ENCODE data around the gene IL17RD.

DNA sequence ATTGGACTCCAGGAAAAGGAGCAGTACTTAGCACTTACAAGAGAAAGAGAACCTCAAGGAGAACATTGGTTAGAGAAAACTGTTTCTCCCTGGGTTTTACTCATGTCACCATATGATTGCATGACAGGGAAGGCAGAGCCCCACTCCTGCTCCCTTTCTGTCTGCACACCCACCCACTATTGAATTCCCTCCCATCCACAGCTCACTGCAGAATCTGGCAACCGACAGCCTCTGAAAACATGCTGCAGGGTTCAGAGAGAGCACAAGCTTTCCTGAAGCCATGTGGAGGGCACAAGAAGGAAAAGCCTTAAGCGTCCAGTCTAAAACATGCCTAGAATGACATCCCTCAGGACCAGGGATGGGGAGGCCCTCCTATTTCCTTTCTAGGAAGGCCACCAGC, 3.0 kb upstream of the IL17RD start:
- TF ChIP-seq, protein P1, sequence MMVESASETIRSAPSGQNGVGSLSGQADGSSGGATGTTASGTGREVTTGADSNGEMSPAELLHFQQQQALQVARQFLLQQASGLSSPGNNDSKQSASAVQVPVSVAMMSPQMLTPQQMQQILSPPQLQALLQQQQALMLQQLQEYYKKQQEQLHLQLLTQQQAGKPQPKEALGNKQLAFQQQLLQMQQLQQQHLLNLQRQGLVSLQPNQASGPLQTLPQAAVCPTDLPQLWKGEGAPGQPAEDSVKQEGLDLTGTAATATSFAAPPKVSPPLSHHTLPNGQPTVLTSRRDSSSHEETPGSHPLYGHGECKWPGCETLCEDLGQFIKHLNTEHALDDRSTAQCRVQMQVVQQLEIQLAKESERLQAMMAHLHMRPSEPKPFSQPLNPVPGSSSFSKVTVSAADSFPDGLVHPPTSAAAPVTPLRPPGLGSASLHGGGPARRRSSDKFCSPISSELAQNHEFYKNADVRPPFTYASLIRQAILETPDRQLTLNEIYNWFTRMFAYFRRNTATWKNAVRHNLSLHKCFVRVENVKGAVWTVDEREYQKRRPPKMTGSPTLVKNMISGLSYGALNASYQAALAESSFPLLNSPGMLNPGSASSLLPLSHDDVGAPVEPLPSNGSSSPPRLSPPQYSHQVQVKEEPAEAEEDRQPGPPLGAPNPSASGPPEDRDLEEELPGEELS (CRISPR knock-in tag; IDR thresholded peaks at IDR 0.05): no peak
- TF ChIP-seq, protein P2, sequence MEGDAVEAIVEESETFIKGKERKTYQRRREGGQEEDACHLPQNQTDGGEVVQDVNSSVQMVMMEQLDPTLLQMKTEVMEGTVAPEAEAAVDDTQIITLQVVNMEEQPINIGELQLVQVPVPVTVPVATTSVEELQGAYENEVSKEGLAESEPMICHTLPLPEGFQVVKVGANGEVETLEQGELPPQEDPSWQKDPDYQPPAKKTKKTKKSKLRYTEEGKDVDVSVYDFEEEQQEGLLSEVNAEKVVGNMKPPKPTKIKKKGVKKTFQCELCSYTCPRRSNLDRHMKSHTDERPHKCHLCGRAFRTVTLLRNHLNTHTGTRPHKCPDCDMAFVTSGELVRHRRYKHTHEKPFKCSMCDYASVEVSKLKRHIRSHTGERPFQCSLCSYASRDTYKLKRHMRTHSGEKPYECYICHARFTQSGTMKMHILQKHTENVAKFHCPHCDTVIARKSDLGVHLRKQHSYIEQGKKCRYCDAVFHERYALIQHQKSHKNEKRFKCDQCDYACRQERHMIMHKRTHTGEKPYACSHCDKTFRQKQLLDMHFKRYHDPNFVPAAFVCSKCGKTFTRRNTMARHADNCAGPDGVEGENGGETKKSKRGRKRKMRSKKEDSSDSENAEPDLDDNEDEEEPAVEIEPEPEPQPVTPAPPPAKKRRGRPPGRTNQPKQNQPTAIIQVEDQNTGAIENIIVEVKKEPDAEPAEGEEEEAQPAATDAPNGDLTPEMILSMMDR (CRISPR knock-in tag; IDR thresholded peaks at IDR 0.05): no peak
- TF ChIP-seq ZNF292 (CRISPR knock-in tag; IDR thresholded peaks at IDR 0.05; ENCODE audit: borderline replicate concordance, low read depth): no peak
- no peak for TF ChIP-seq ZNF720 (CRISPR knock-in tag; IDR thresholded peaks at IDR 0.05)
- TF ChIP-seq MAX (IDR thresholded peaks at IDR 0.05): no peak
- no peak for TF ChIP-seq GATA4 (IDR thresholded peaks at IDR 0.05; ENCODE audit: borderline replicate concordance, low read depth)
- TF ChIP-seq ZSCAN29 (CRISPR knock-in tag; conservative IDR thresholded peaks at IDR 0.05): no peak
- no peak for TF ChIP-seq REST (IDR thresholded peaks at IDR 0.05; ENCODE audit: borderline replicate concordance in 1 of 2, low read depth in 1 of 2, low read length in 2 of 2)
- TF ChIP-seq ZNF530 (CRISPR knock-in tag; IDR thresholded peaks at IDR 0.05; ENCODE audit: low read depth): no peak
- no peak for TF ChIP-seq ZNF224 (CRISPR knock-in tag; IDR thresholded peaks at IDR 0.05)
- no peak for TF ChIP-seq THAP11 (CRISPR knock-in tag; IDR thresholded peaks at IDR 0.05)
- TF ChIP-seq, protein P3, sequence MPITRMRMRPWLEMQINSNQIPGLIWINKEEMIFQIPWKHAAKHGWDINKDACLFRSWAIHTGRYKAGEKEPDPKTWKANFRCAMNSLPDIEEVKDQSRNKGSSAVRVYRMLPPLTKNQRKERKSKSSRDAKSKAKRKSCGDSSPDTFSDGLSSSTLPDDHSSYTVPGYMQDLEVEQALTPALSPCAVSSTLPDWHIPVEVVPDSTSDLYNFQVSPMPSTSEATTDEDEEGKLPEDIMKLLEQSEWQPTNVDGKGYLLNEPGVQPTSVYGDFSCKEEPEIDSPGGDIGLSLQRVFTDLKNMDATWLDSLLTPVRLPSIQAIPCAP (CRISPR knock-in tag; IDR thresholded peaks at IDR 0.05; ENCODE audit: low read depth): no peak
- TF ChIP-seq POLR2AphosphoS5 (IDR thresholded peaks at IDR 0.05; ENCODE audit: low read depth, low read length): no peak
- no peak for TF ChIP-seq BHLHE40 (IDR thresholded peaks at IDR 0.05; ENCODE audit: low read length)

All from HepG2 (cell line).